ENCODE measurements around the gene PI4KB.

GRCh38 chr1:151361883-151362282 lies 34.7 kb upstream of the PI4KB start:
- no peak for TF ChIP-seq CTCF (conservative IDR thresholded peaks at IDR 0.05)
- TF ChIP-seq EZH2 (IDR thresholded peaks at IDR 0.05; ENCODE audit: low read depth): no peak

Measured in PC-9 (cell line).